ENCODE data around the gene IQSEC1. TPM values are rescaled to one million over a fixed set of nuclear protein-coding genes. Genes with fewer than 3 reads are reported as not detected.
A peak's percentile ranks its signal among the peaks of the same experiment; 100 is the strongest.

IQSEC1 gene
- total RNA-seq, 2 experiments from 2014 or later, result 38.6 to 39.3 TPM

DNA sequence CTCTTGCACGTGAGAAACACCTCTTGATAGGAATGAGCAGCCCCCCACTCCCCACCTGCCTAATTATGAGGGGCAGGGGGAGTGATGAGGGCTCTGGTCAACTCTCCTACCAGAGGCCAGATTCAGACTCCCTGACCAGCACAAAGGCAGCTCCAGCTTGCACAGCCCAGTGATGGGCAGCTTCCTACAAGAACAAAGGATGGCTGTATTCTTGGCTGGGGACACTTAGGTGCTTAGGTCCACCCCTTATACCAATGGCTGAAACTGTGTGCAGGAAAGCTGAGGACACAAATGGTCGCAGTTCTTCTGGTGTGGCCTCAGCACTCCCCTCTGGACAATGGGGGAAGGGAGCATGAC lies 81.8 kb downstream of the IQSEC1 start:
- no peak overlapping the region for H3K4me3 Mint-ChIP-seq
- H3K9me3 Mint-ChIP-seq, result no peaks in the 10 kb centered on the region
- no peaks in the 10 kb centered on the region for H3K36me3 Mint-ChIP-seq (ENCODE audit: low read depth)
- H3K27ac Mint-ChIP-seq, result no peak overlapping the region
- peaks cover 51% of the 10 kb centered on the region for H3K4me1 Mint-ChIP-seq (ENCODE audit: low read depth)
- no peaks in the 10 kb centered on the region for H3K27me3 Mint-ChIP-seq (ENCODE audit: low read depth)
- CTCF ChIA-PET, result no interaction called here
- no peak for DNase-seq
- intact Hi-C loops (cut with micrococcal nuclease), result no loop called here

DNA sequence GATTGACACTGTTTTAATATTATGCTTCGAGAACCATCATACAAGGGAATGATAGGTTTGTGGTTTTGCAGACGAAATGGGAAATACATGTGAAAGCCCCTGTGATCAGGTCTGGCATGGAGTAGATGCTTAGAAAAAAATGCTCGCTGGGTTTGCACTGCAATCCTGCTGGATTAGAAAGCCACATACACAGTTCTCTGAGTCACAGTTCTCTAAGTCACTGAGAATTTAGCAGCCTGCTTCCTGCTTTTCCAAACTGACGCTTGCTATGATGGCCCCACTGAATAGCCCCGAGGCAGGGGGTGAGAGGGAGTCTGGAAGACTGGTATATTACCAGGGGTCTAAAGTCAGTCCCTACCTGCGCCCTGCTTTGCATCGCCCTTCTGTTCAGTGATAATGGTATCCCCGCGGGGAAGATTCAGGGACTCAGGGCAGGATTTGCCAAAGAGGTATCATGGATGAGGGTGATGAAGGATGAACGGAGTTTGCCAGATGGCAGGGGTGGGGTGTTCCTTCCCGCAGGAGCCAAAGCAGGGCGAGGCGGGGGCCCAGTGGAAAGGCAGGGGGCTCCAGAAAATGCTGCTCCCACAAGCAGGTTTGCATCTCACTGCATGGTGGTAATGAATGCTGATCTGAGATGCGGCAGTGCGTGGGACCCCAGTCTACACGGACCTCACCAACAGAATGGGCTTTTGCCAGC lies 82.3 kb downstream of the IQSEC1 start:
- no peaks in the 10 kb centered on the region for H3K36me3 Mint-ChIP-seq (ENCODE audit: low read depth)
- no peak overlapping the region for H3K27ac Mint-ChIP-seq
- no peak for DNase-seq
- intact Hi-C loops (cut with micrococcal nuclease), result no loop called here
- no peak overlapping the region for H3K4me3 Mint-ChIP-seq
- CTCF ChIA-PET, result interaction anchor here (1.3 kb wide), 1 partner anchor 8 kb away, joined by 11 read pairs; no protein-coding TSS in a partner anchor
- peaks cover 49% of the 10 kb centered on the region for H3K4me1 Mint-ChIP-seq (ENCODE audit: low read depth)
- no peaks in the 10 kb centered on the region for H3K27me3 Mint-ChIP-seq (ENCODE audit: low read depth)
- no peaks in the 10 kb centered on the region for H3K9me3 Mint-ChIP-seq

DNA sequence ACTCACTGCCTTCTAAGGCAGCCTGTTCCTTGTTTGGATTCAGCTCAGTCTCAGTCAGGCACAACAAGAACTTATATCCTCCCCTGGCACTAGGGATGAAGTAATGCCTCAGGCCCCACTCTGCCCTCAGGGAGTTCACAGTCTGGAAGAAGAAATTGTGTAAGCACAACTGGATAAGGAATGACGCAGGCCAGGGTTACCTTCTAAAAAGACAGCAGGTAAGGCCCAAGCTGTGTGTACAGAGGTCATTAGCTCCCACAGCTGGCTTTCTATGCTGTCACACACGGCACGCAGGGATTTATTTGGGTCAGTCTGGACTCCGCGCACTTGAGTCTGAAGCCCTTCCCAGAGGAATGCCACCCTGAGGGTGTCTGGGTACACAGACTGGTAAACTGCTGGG lies 82.9 kb downstream of the IQSEC1 start:
- intact Hi-C loops (cut with micrococcal nuclease), result no loop called here
- no peak overlapping the region for H3K4me3 Mint-ChIP-seq
- no peaks in the 10 kb centered on the region for H3K36me3 Mint-ChIP-seq (ENCODE audit: low read depth)
- no peak for DNase-seq
- no peaks in the 10 kb centered on the region for H3K27me3 Mint-ChIP-seq (ENCODE audit: low read depth)
- H3K27ac Mint-ChIP-seq, result no peak overlapping the region
- CTCF ChIA-PET, result interaction anchor here (0.9 to 1.3 kb wide), 2 partner anchors 8 to 122 kb away, joined by 3 to 11 read pairs; no protein-coding TSS in a partner anchor
- H3K9me3 Mint-ChIP-seq, result no peaks in the 10 kb centered on the region
- H3K4me1 Mint-ChIP-seq (ENCODE audit: low read depth), result peaks cover 44% of the 10 kb centered on the region

DNA sequence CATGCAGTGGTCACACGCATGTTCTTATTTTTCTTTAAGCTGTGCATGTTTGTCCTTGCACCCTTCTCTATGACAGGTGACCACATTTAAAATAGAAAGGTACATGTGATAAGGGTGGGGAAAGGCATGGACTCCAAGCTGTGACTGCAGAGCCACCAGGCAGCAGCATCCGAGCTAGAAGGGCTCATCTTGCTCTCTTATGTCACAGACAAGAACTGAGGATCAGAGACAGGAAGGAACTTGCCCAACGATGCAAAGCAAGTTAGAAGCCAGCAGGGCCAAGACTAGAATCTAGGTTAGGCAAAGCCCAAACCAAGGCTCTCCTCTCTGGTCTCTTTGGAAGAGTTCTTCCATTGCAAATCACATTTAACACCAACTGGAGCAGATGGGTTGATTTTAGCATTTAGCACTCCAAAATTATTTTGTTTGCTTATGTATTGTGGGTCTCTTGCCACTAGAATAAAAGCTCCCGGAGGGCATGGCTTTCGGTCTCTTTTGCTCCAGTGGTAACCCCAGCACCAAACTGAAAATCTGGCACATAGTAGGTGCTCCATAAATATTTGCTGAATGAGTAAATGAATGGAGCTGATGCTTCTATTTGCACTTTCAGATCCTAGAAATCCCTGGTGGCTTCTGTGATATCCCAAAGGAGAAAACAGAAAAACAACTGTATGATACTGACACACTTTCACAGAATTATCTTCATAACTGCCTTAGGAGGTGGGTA lies 84.3 kb downstream of the IQSEC1 start:
- Mint-ChIP-seq H3K4me1 (ENCODE audit: low read depth) (peaks cover 47% of the 10 kb centered on the region), H3K9me3 (no peaks in the 10 kb centered on the region), H3K27ac (no peak overlapping the region), H3K4me3 (no peak overlapping the region), H3K27me3 (ENCODE audit: low read depth) (no peaks in the 10 kb centered on the region), H3K36me3 (ENCODE audit: low read depth) (no peaks in the 10 kb centered on the region)
- CTCF ChIA-PET, result interaction anchor here (0.8 to 1.4 kb wide), 8 partner anchors 12 to 316 kb away, joined by 3 to 5 read pairs (median 3); no protein-coding TSS in a partner anchor
- intact Hi-C loops (cut with micrococcal nuclease), result no loop called here
- no peak for DNase-seq

DNA sequence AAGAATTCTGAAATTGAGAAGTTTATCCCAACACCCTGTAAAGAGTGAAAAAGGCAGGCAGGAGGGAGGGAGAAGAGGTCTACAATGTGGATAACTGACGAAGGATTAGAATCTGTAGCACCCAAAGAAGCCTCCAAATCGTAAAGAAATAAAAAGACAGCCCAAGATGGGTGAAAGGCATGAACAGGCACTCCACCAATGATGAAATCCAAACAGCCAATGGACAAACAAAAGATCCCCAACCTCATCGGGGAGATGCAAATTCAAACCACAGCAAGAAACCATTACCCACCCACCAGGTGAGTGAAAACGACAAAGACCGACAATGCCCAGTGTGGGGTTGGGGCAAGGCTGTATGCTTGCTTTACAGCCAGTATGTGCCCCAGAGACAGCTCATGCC lies 85.6 kb downstream of the IQSEC1 start:
- H3K27ac Mint-ChIP-seq, result no peak overlapping the region
- no peaks in the 10 kb centered on the region for H3K9me3 Mint-ChIP-seq
- CTCF ChIA-PET, result interaction anchor here (1.3 kb wide), 1 partner anchor 60 kb away, joined by 5 read pairs; no protein-coding TSS in a partner anchor
- H3K4me3 Mint-ChIP-seq, result no peak overlapping the region
- no peaks in the 10 kb centered on the region for H3K36me3 Mint-ChIP-seq (ENCODE audit: low read depth)
- peaks cover 54% of the 10 kb centered on the region for H3K4me1 Mint-ChIP-seq (ENCODE audit: low read depth)
- H3K27me3 Mint-ChIP-seq (ENCODE audit: low read depth), result no peaks in the 10 kb centered on the region
- intact Hi-C loops (cut with micrococcal nuclease), result no loop called here
- DNase-seq, result no peak

DNA sequence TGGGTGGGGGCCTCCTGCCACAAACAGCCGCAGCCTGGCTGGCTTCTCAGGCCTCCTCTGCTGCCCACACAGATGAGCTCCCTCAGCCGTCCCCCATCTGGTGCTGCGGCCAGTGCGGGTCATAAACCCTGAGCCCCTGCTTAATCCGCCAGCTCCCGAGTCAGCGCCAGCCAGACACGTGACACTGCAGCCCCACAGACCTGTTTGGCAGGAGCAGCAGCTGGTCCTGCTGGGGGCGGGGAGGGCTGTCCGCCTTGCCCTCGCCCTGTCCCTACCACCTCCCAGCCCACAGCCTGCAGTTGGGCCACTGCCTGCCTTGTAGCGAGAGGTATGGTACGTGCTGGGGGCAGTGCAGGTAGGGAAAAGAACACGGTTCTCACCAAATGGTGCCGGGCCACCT lies 86.2 kb downstream of the IQSEC1 start:
- CTCF ChIA-PET, result interaction anchor here (1.9 kb wide), 1 partner anchor 119 kb away, joined by 4 read pairs; no protein-coding TSS in a partner anchor
- Mint-ChIP-seq H3K27ac (no peak overlapping the region), H3K4me1 (ENCODE audit: low read depth) (peaks cover 52% of the 10 kb centered on the region), H3K4me3 (no peak overlapping the region), H3K27me3 (ENCODE audit: low read depth) (no peaks in the 10 kb centered on the region), H3K36me3 (ENCODE audit: low read depth) (no peaks in the 10 kb centered on the region), H3K9me3 (no peaks in the 10 kb centered on the region)
- no peak for DNase-seq
- intact Hi-C loops (cut with micrococcal nuclease), result no loop called here

DNA sequence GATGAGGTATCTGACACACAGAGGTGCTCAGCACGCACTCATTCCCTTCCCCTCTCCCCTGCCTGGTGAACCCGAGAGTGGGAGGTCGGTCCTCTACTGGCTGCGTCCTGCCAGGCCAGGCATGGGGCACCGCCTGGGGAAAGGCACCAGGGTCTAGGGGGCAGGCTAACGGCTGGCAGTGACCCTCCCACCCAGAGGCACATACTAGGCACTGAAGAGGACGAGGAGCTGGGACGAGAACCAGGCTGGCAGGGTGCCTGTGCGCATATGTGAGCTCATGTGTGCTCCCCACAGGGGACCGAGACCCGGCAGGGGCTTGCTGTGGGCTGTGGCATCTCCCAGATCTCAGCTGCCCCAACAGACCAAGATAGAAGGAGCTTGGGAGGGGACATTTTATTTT lies 86.7 kb downstream of the IQSEC1 start:
- Mint-ChIP-seq H3K27ac (no peak overlapping the region), H3K4me1 (ENCODE audit: low read depth) (peaks cover 53% of the 10 kb centered on the region)
- CTCF ChIA-PET, result interaction anchor here (1.9 kb wide), 1 partner anchor 118 kb away, joined by 4 read pairs; no protein-coding TSS in a partner anchor

DNA sequence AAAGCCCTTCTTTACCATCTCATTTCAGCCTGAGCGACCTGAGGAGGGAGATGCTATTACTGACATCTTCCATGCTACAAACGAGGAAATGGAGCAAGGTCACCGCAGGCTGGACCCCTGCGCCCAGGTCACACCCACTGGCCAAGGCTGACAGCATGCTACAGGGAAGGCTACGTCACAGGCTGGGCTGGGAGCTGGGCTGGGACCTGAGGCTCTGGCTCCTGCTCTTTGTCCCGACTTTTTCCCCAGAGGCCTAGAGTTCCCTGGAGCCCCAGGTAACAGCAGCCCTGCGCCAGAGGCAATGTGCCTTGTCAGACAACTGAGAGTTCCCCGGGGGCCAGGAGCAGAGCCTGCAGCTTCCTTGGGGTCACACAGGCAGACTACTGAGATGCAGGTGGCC lies 87.2 kb downstream of the IQSEC1 start:
- Mint-ChIP-seq H3K4me3 (no peak overlapping the region), H3K4me1 (ENCODE audit: low read depth) (peaks cover 52% of the 10 kb centered on the region), H3K27ac (no peak overlapping the region), H3K9me3 (no peaks in the 10 kb centered on the region), H3K27me3 (ENCODE audit: low read depth) (no peaks in the 10 kb centered on the region), H3K36me3 (ENCODE audit: low read depth) (no peaks in the 10 kb centered on the region)
- CTCF ChIA-PET, result interaction anchor here (1.0 to 3.3 kb wide), 5 partner anchors 10 to 118 kb away, joined by 3 to 18 read pairs (median 3); no protein-coding TSS in a partner anchor
- intact Hi-C loops (cut with micrococcal nuclease), result no loop called here
- DNase-seq, result no peak

More for the DNA sequence above, 86.7 kb downstream of the IQSEC1 start:
- intact Hi-C loops (cut with micrococcal nuclease), result no loop called here
- H3K27me3 Mint-ChIP-seq (ENCODE audit: low read depth), result no peaks in the 10 kb centered on the region
- no peak for DNase-seq
- no peaks in the 10 kb centered on the region for H3K9me3 Mint-ChIP-seq
- H3K36me3 Mint-ChIP-seq (ENCODE audit: low read depth), result no peaks in the 10 kb centered on the region
- H3K4me3 Mint-ChIP-seq, result no peak overlapping the region

DNA sequence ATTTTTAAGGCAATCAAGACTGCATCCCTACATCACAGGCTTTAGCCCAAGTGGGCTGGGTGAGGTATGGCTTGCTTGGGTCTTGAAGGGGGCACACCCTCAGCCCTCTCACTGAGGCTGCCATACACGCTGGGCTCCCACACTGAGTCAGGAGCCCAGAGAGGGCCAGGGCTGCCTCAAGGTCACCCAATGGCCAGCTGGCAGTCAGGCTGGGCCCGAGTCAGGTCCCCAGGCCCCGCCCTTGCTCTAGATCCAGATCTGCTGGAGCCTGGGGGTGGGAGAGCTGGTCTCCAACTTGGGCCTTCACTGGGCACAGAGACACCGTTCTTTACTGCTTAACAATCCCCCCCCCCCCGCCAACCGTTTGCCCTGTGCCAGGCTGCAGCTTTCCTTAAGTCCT lies 88.1 kb downstream of the IQSEC1 start:
- H3K4me3 Mint-ChIP-seq, result no peak overlapping the region
- no peaks in the 10 kb centered on the region for H3K9me3 Mint-ChIP-seq
- H3K4me1 Mint-ChIP-seq (ENCODE audit: low read depth), result peaks cover 47% of the 10 kb centered on the region
- no peaks in the 10 kb centered on the region for H3K36me3 Mint-ChIP-seq (ENCODE audit: low read depth)
- no peak for DNase-seq
- intact Hi-C loops (cut with micrococcal nuclease), result loop anchor here (2.0 kb wide), 2 partner anchors 30 to 92 kb away; no protein-coding TSS in a partner anchor
- H3K27me3 Mint-ChIP-seq (ENCODE audit: low read depth), result no peaks in the 10 kb centered on the region
- CTCF ChIA-PET, result interaction anchor here (0.6 to 3.3 kb wide), 14 partner anchors 9 to 119 kb away, joined by 3 to 18 read pairs (median 3); no protein-coding TSS in a partner anchor
- no peak overlapping the region for H3K27ac Mint-ChIP-seq

DNA sequence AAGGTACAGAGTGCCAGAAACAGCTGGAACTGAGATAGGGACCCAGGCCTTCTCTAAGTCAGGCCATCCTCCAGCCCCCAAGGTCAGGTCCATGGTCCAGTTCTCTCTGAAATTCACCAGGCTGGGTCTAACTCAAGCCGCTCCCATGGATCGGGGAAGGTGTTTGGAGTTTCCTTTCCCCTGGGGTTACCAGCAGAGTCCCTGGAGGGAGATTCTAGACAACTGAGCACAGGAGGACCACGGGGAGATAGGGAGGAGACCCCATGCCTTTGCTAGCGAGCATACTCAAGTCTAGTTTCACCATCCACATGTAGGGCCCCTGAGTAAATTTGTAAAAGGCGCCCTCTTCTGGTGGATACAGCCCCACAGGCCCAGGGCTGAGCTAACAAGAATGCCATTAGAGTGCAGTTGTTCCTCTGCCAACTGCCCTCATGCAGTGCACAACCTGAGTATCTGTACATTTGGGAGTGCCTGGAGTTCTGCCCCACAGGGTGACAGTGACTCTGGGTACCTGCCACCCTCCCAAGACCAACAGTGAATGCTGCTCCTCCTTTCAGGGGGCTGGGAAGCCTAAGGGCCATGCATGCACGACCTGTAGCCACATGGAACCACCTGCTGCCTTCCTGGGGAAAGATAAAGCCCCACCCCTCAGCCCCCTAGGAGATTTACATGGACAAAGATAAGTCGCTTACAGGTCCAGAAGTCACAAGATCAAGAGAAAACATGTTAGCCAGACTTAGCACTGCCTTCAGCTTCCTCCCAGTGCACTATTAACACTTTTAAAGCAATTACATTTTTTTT lies 89.0 kb downstream of the IQSEC1 start:
- intact Hi-C loops (cut with micrococcal nuclease), result loop anchor here (1.0 to 2.0 kb wide), 4 partner anchors 10 to 116 kb away; no protein-coding TSS in a partner anchor
- Mint-ChIP-seq H3K27me3 (ENCODE audit: low read depth) (no peaks in the 10 kb centered on the region), H3K4me3 (no peak overlapping the region), H3K36me3 (ENCODE audit: low read depth) (no peaks in the 10 kb centered on the region), H3K27ac (no peak overlapping the region), H3K9me3 (no peaks in the 10 kb centered on the region), H3K4me1 (ENCODE audit: low read depth) (peaks cover 47% of the 10 kb centered on the region)
- peak; percentile 84 for DNase-seq
- CTCF ChIA-PET, result interaction anchor here (0.6 to 3.3 kb wide), 28 partner anchors 11 to 300 kb away, joined by 3 to 18 read pairs (median 4); no protein-coding TSS in a partner anchor

DNA sequence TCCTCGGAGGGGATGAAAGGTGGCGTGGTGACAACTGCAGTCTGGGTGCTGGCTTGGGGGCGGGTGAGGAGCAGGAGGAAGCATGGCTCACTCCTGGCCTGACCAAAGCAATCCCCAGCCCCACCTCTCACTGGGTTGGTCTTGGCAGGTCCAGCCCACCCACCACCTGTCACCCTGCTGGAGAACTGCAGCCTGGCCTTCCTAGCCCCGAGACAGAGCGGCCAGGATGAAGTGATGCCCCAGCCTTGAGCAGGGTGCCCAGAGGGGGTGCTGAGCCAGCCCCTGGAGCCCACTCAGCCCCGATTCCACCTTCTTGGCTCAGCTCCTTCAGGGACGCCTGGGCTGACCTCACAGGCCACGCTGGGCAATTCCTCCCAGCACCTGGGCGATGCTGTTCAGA lies 89.9 kb downstream of the IQSEC1 start:
- Mint-ChIP-seq H3K4me1 (ENCODE audit: low read depth) (peaks cover 43% of the 10 kb centered on the region), H3K36me3 (ENCODE audit: low read depth) (no peaks in the 10 kb centered on the region), H3K4me3 (no peak overlapping the region), H3K27ac (no peak overlapping the region), H3K27me3 (ENCODE audit: low read depth) (no peaks in the 10 kb centered on the region), H3K9me3 (no peaks in the 10 kb centered on the region)
- CTCF ChIA-PET, result interaction anchor here (0.6 to 3.3 kb wide), 24 partner anchors 10 to 238 kb away, joined by 3 to 18 read pairs (median 5); no protein-coding TSS in a partner anchor
- intact Hi-C loops (cut with micrococcal nuclease), result no loop called here
- no peak for DNase-seq

Measured in activated naive CD4-positive, alpha-beta T cell treated with anti-CD3 and anti-CD28 coated beads for 36 hours (primary cell).